Measurements from ENCODE around the gene RBM20. TPM values are rescaled to one million over a fixed set of nuclear protein-coding genes. Genes with fewer than 3 reads are reported as not detected.
A peak's percentile ranks its signal among the peaks of the same experiment; 100 is the strongest.
"Not testable (repeated sequence)": the region's sequence is repeated elsewhere in the genome, so short reads cannot be mapped to it uniquely, and the experiment has no call there.

RBM20 gene
- total RNA-seq, 1 donor from 2014 or later: 0.13 TPM

GRCh38 chr10:110647136-110647430, 2.9 kb downstream of the RBM20 start:
- no peak for DNase-seq (ENCODE audit: low read depth, low spot score)

GRCh38 chr10:110648692-110649346, 4.7 kb downstream of the RBM20 start:
- no peak for DNase-seq (ENCODE audit: low read depth, low spot score)

GRCh38 chr10:110649347-110650264, 5.5 kb downstream of the RBM20 start:
- no peak for DNase-seq (ENCODE audit: low read depth, low spot score)

GRCh38 chr10:110650265-110650668, 6.1 kb downstream of the RBM20 start:
- DNase-seq (ENCODE audit: low read depth, low spot score): no peak

GRCh38 chr10:110651044-110651958, 7.2 kb downstream of the RBM20 start:
- no peak for DNase-seq (ENCODE audit: low read depth, low spot score)

GRCh38 chr10:110652475-110653118, 8.5 kb downstream of the RBM20 start:
- no peak for DNase-seq (ENCODE audit: low read depth, low spot score)

GRCh38 chr10:110655320-110655719, 11.2 kb downstream of the RBM20 start:
- DNase-seq (ENCODE audit: low read depth, low spot score): no peak

- DNase-seq (ENCODE audit: low read depth, low spot score): no peak
Measured at GRCh38 chr10:110656612-110657011, 12.5 kb downstream of the RBM20 start.

- no peak for DNase-seq (ENCODE audit: low read depth, low spot score)
Measured at GRCh38 chr10:110657973-110658691, 14.0 kb downstream of the RBM20 start.

- DNase-seq (ENCODE audit: low read depth, low spot score): no peak
Measured at GRCh38 chr10:110659558-110659957, 15.4 kb downstream of the RBM20 start.

GRCh38 chr10:110660289-110660688, 16.2 kb downstream of the RBM20 start:
- not testable (repeated sequence) for DNase-seq (ENCODE audit: low read depth, low spot score)

- no peak for DNase-seq (ENCODE audit: low read depth, low spot score)
Measured at GRCh38 chr10:110661292-110661691, 17.2 kb downstream of the RBM20 start.

- peak; percentile 1 for DNase-seq (ENCODE audit: low read depth, low spot score)
Measured at GRCh38 chr10:110664483-110665420, 20.6 kb downstream of the RBM20 start.

- not testable (repeated sequence) for DNase-seq (ENCODE audit: low read depth, low spot score)
Measured at GRCh38 chr10:110666259-110666658, 22.1 kb downstream of the RBM20 start.

- no peak for DNase-seq (ENCODE audit: low read depth, low spot score)
Measured at GRCh38 chr10:110666673-110667072, 22.5 kb downstream of the RBM20 start.

- no peak for DNase-seq (ENCODE audit: low read depth, low spot score)
Measured at GRCh38 chr10:110667620-110668343, 23.6 kb downstream of the RBM20 start.

- DNase-seq (ENCODE audit: low read depth, low spot score): no peak
Measured at GRCh38 chr10:110668443-110668842, 24.3 kb downstream of the RBM20 start.

GRCh38 chr10:110670335-110670734, 26.2 kb downstream of the RBM20 start:
- no peak for DNase-seq (ENCODE audit: low read depth, low spot score)

Measured in pulmonary artery endothelial cell (primary cell).